ENCODE measurements around the gene DNPEP. TPM values are rescaled to one million over a fixed set of nuclear protein-coding genes. Genes with fewer than 3 reads are reported as not detected.

Gene DNPEP
- total and polyA plus RNA-seq, 2 experiments from 2014 or later: 49.2 to 67.9 TPM

DNA sequence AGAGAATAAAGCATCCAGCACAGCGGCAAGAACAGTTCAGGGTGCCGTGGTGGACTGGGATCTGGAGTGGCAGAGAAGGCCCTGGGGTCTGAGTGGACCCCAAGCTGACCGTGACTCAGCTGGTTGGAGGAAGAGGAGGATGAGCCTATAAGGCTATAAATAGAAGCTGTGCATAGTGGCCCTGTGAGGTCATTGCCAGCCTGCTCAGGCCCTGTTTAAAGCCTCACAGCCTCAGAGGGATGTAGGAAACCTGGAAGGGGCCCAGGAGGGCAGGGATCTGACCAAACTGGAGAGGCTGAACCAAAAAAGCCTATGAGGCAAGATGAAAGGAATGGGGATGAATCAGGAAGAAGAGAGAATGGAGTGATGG is 19.1 kb upstream of the DNPEP start:
- no peaks in the 10 kb centered on the region for H3K36me3 ChIP-seq (ENCODE audit: insufficient read depth)
- ATAC-seq: no peak
- DNase-seq (ENCODE audit: low spot score): no peak
- Mint-ChIP-seq H3K4me1 (peaks cover 29% of the 10 kb centered on the region), H3K27ac (no peak overlapping the region), H3K36me3 (ENCODE audit: low read depth) (no peaks in the 10 kb centered on the region), H3K9me3 (peaks cover 3% of the 10 kb centered on the region; the same call in 1 of the 3 replicates), H3K27me3 (ENCODE audit: insufficient read depth, low read depth, poor library complexity) (peaks cover 13% of the 10 kb centered on the region), H3K4me3 (no peak overlapping the region)
- H3K9me2 ChIP-seq (ENCODE audit: insufficient read depth): no peaks in the 10 kb centered on the region; the same call in 1 of the 2 replicates
- H3K4me2 ChIP-seq: no peak overlapping the region
- H4K20me1 ChIP-seq (replicated peaks; ENCODE audit: insufficient read depth): no peaks in the 10 kb centered on the region
- peaks cover 16% of the 10 kb centered on the region for H3K4me1 ChIP-seq (ENCODE audit: insufficient read depth)
- TF ChIP-seq, protein P1, sequence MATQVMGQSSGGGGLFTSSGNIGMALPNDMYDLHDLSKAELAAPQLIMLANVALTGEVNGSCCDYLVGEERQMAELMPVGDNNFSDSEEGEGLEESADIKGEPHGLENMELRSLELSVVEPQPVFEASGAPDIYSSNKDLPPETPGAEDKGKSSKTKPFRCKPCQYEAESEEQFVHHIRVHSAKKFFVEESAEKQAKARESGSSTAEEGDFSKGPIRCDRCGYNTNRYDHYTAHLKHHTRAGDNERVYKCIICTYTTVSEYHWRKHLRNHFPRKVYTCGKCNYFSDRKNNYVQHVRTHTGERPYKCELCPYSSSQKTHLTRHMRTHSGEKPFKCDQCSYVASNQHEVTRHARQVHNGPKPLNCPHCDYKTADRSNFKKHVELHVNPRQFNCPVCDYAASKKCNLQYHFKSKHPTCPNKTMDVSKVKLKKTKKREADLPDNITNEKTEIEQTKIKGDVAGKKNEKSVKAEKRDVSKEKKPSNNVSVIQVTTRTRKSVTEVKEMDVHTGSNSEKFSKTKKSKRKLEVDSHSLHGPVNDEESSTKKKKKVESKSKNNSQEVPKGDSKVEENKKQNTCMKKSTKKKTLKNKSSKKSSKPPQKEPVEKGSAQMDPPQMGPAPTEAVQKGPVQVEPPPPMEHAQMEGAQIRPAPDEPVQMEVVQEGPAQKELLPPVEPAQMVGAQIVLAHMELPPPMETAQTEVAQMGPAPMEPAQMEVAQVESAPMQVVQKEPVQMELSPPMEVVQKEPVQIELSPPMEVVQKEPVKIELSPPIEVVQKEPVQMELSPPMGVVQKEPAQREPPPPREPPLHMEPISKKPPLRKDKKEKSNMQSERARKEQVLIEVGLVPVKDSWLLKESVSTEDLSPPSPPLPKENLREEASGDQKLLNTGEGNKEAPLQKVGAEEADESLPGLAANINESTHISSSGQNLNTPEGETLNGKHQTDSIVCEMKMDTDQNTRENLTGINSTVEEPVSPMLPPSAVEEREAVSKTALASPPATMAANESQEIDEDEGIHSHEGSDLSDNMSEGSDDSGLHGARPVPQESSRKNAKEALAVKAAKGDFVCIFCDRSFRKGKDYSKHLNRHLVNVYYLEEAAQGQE (IDR thresholded peaks at IDR 0.05; ENCODE audit: unreplicated experiment): no peak
- TF ChIP-seq CREB1 (CRISPR knock-in tag; IDR thresholded peaks at IDR 0.05; ENCODE audit: low read depth): no peak
- TF ChIP-seq, protein P2, sequence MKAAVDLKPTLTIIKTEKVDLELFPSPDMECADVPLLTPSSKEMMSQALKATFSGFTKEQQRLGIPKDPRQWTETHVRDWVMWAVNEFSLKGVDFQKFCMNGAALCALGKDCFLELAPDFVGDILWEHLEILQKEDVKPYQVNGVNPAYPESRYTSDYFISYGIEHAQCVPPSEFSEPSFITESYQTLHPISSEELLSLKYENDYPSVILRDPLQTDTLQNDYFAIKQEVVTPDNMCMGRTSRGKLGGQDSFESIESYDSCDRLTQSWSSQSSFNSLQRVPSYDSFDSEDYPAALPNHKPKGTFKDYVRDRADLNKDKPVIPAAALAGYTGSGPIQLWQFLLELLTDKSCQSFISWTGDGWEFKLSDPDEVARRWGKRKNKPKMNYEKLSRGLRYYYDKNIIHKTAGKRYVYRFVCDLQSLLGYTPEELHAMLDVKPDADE (IDR thresholded peaks at IDR 0.05): no peak
- no peak for TF ChIP-seq EZH2 (IDR thresholded peaks at IDR 0.05; ENCODE audit: low read depth, unreplicated experiment)
- TF ChIP-seq EZH2phosphoT487 (IDR thresholded peaks at IDR 0.05; ENCODE audit: unreplicated experiment): no peak
- no peak for TF ChIP-seq ZNF114 (CRISPR knock-in tag; IDR thresholded peaks at IDR 0.05)
- TF ChIP-seq, protein P3, sequence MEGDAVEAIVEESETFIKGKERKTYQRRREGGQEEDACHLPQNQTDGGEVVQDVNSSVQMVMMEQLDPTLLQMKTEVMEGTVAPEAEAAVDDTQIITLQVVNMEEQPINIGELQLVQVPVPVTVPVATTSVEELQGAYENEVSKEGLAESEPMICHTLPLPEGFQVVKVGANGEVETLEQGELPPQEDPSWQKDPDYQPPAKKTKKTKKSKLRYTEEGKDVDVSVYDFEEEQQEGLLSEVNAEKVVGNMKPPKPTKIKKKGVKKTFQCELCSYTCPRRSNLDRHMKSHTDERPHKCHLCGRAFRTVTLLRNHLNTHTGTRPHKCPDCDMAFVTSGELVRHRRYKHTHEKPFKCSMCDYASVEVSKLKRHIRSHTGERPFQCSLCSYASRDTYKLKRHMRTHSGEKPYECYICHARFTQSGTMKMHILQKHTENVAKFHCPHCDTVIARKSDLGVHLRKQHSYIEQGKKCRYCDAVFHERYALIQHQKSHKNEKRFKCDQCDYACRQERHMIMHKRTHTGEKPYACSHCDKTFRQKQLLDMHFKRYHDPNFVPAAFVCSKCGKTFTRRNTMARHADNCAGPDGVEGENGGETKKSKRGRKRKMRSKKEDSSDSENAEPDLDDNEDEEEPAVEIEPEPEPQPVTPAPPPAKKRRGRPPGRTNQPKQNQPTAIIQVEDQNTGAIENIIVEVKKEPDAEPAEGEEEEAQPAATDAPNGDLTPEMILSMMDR (conservative IDR thresholded peaks at IDR 0.05; ENCODE audit: low read depth in 2 of 2): no peak
- no peak for TF ChIP-seq ZNF331 (CRISPR knock-in tag; IDR thresholded peaks at IDR 0.05; ENCODE audit: low read depth)
- no peak for TF ChIP-seq POLR2AphosphoS5 (IDR thresholded peaks at IDR 0.05; ENCODE audit: low read depth)
- TF ChIP-seq JUNB (IDR thresholded peaks at IDR 0.05; ENCODE audit: unreplicated experiment): no peak
- no peak for TF ChIP-seq STAT1 (IDR thresholded peaks at IDR 0.05; ENCODE audit: unreplicated experiment)
- no peak for TF ChIP-seq NANOG (IDR thresholded peaks at IDR 0.05; ENCODE audit: borderline replicate concordance)
- TF ChIP-seq, protein P4, sequence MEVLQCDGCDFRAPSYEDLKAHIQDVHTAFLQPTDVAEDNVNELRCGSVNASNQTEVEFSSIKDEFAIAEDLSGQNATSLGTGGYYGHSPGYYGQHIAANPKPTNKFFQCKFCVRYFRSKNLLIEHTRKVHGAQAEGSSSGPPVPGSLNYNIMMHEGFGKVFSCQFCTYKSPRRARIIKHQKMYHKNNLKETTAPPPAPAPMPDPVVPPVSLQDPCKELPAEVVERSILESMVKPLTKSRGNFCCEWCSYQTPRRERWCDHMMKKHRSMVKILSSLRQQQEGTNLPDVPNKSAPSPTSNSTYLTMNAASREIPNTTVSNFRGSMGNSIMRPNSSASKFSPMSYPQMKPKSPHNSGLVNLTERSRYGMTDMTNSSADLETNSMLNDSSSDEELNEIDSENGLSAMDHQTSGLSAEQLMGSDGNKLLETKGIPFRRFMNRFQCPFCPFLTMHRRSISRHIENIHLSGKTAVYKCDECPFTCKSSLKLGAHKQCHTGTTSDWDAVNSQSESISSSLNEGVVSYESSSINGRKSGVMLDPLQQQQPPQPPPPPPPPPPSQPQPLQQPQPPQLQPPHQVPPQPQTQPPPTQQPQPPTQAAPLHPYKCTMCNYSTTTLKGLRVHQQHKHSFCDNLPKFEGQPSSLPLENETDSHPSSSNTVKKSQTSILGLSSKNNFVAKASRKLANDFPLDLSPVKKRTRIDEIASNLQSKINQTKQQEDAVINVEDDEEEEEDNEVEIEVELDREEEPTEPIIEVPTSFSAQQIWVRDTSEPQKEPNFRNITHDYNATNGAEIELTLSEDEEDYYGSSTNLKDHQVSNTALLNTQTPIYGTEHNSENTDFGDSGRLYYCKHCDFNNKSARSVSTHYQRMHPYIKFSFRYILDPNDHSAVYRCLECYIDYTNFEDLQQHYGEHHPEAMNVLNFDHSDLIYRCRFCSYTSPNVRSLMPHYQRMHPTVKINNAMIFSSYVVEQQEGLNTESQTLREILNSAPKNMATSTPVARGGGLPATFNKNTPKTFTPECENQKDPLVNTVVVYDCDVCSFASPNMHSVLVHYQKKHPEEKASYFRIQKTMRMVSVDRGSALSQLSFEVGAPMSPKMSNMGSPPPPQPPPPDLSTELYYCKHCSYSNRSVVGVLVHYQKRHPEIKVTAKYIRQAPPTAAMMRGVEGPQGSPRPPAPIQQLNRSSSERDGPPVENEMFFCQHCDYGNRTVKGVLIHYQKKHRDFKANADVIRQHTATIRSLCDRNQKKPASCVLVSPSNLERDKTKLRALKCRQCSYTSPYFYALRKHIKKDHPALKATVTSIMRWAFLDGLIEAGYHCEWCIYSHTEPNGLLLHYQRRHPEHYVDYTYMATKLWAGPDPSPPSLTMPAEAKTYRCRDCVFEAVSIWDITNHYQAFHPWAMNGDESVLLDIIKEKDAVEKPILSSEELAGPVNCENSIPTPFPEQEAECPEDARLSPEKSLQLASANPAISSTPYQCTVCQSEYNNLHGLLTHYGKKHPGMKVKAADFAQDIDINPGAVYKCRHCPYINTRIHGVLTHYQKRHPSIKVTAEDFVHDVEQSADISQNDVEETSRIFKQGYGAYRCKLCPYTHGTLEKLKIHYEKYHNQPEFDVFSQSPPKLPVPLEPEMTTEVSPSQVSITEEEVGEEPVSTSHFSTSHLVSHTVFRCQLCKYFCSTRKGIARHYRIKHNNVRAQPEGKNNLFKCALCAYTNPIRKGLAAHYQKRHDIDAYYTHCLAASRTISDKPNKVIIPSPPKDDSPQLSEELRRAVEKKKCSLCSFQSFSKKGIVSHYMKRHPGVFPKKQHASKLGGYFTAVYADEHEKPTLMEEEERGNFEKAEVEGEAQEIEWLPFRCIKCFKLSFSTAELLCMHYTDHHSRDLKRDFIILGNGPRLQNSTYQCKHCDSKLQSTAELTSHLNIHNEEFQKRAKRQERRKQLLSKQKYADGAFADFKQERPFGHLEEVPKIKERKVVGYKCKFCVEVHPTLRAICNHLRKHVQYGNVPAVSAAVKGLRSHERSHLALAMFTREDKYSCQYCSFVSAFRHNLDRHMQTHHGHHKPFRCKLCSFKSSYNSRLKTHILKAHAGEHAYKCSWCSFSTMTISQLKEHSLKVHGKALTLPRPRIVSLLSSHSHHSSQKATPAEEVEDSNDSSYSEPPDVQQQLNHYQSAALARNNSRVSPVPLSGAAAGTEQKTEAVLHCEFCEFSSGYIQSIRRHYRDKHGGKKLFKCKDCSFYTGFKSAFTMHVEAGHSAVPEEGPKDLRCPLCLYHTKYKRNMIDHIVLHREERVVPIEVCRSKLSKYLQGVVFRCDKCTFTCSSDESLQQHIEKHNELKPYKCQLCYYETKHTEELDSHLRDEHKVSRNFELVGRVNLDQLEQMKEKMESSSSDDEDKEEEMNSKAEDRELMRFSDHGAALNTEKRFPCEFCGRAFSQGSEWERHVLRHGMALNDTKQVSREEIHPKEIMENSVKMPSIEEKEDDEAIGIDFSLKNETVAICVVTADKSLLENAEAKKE (CRISPR knock-in tag; IDR thresholded peaks at IDR 0.05): no peak
- peaks cover 2% of the 10 kb centered on the region; the same call in 1 of the 2 replicates for H3F3A ChIP-seq (replicated peaks; ENCODE audit: low read depth)
- no peaks in the 10 kb centered on the region for H3K79me2 ChIP-seq (replicated peaks; ENCODE audit: insufficient read depth)
- H3K27me3 ChIP-seq (ENCODE audit: insufficient read depth): no peaks in the 10 kb centered on the region
- H3K4me3 ChIP-seq: no peak overlapping the region
- H3K27ac ChIP-seq (ENCODE audit: low read depth): no peak overlapping the region
- no peak overlapping the region for H2AFZ ChIP-seq
